AG04449 (cell line): Measurements from ENCODE around the gene SASH1.

ENCODE experiments used
- CTCF ChIA-PET: fragments of 350-600 bp; formaldehyde crosslinking; extraction: SDS; loops from one replicate; lab custom pipeline; 2021; ENCODE audit warnings: antibody characterized with exemption; lab: Yijun Ruan, JAX
- POLR2A ChIA-PET: fragments of 400-600, 350-600 bp; formaldehyde crosslinking; extraction: SDS; loops from one replicate; lab custom pipeline; 2020; ENCODE audit warnings: antibody characterized with exemption, inconsistent platforms; lab: Yijun Ruan, JAX
- DNase-seq: peaks from one replicate; pipeline ENCODE4 v3.0.0-alpha.2; 2010; ENCODE audit warnings: low read depth, low spot score
- H3K4me3 ChIP-seq: 2 replicates; pipeline ENCODE4 v1.5.1; 2011; ENCODE audit warnings: low read depth, mild to moderate bottlenecking, control low read depth, low read length
- TF ChIP-seq, protein P1 (sequence below): IDR thresholded peaks from one replicate; pipeline ENCODE4 v1.5.1; 2011; ENCODE audit warnings: mild to moderate bottlenecking, moderate library complexity, low read length, control low read depth, inconsistent platforms; ENCODE audit not compliant: insufficient read depth; ENCODE audit errors: missing control alignments

Gene SASH1

DNA sequence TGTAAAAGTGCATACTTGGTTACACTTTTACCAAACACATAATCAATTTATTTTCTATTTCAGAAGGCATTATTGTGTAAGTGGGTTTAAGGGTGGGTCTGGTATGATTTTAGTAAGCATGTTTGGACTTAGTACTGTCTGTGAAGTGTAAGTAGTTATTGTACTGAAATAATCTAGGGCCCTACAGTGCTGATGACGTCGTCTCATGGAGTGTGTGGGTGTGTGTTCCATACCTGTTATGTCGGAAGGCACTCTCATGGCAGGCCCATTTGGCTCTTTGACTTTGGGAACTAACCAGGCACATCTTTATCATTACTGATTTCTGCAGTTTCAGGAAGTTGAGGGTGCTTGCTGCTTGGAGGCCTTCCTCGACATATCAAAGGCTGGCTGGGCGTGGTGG is 155.1 kb downstream of the SASH1 start:
- H3K4me3 ChIP-seq = no peak overlapping the region
- CTCF ChIA-PET = interaction anchor here (0.8 to 2.0 kb wide), 3 partner anchors 10 to 320 kb away, joined by 3 to 6 read pairs (median 3); no protein-coding TSS in a partner anchor
- POLR2A ChIA-PET = interaction anchor here (1.1 to 1.3 kb wide), 2 partner anchors 12 to 33 kb away, joined by 6 read pairs; no protein-coding TSS in a partner anchor
- no peak for DNase-seq
- TF ChIP-seq, protein P1, sequence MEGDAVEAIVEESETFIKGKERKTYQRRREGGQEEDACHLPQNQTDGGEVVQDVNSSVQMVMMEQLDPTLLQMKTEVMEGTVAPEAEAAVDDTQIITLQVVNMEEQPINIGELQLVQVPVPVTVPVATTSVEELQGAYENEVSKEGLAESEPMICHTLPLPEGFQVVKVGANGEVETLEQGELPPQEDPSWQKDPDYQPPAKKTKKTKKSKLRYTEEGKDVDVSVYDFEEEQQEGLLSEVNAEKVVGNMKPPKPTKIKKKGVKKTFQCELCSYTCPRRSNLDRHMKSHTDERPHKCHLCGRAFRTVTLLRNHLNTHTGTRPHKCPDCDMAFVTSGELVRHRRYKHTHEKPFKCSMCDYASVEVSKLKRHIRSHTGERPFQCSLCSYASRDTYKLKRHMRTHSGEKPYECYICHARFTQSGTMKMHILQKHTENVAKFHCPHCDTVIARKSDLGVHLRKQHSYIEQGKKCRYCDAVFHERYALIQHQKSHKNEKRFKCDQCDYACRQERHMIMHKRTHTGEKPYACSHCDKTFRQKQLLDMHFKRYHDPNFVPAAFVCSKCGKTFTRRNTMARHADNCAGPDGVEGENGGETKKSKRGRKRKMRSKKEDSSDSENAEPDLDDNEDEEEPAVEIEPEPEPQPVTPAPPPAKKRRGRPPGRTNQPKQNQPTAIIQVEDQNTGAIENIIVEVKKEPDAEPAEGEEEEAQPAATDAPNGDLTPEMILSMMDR = no peak

GRCh38 chr6:148500402-148500801 is 157.8 kb downstream of the SASH1 start:
- no peak for DNase-seq
- CTCF ChIA-PET = interaction anchor here (1.8 kb wide), 1 partner anchor 9 kb away, joined by 6 read pairs; no protein-coding TSS in a partner anchor
- POLR2A ChIA-PET = interaction anchor here (1.2 kb wide), 1 partner anchor 9 kb away, joined by 3 read pairs; no protein-coding TSS in a partner anchor
- H3K4me3 ChIP-seq = no peak overlapping the region
- TF ChIP-seq, protein P1 = no peak

GRCh38 chr6:148501178-148501590 is 158.5 kb downstream of the SASH1 start:
- DNase-seq = peak; percentile 99
- ChIA-PET POLR2A (interaction anchor here (1.2 kb wide), 1 partner anchor 8 kb away, joined by 3 read pairs; no protein-coding TSS in a partner anchor), CTCF (interaction anchor here (1.0 to 1.8 kb wide), 3 partner anchors 8 to 324 kb away, joined by 3 to 6 read pairs (median 4); no protein-coding TSS in a partner anchor)
- TF ChIP-seq, protein P1 = no peak
- H3K4me3 ChIP-seq = no peak overlapping the region

DNA sequence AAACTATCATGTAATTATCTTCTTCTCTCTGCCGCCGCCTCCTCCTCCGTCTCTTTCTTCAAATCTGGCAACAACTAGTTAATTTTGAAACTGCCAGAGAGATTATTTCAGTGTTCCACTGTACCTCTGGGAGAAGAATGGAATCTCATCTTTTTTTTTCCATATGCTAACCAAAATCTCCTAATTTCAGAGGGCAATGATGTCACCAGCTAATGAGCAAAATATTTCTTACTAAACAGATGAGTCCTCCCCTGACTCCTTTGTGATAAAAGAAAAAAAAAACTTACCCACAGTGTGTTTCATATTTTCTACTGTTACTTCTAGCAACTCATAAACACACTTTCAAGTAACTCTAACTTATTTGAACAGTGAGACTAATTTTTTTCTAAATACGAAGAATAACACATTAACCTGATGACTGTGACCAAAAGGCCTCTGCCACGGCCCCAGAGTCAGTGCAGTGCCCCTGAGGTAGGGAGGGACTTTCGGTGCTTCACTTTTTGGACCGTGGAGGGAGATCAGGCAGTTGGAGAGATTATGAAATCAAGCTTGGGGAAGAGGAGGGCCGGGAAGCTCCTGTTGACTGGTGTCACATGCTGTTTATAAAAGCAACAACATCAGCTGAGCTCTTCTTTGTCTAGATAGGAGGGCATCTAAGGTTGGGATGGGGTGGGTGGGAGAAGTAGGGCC is 159.6 kb downstream of the SASH1 start:
- no peak overlapping the region for H3K4me3 ChIP-seq
- ChIA-PET POLR2A (no interaction called here), CTCF (interaction anchor here (1.0 kb wide), 1 partner anchor 325 kb away, joined by 4 read pairs; no protein-coding TSS in a partner anchor)
- TF ChIP-seq, protein P1 = no peak
- DNase-seq = no peak

DNA sequence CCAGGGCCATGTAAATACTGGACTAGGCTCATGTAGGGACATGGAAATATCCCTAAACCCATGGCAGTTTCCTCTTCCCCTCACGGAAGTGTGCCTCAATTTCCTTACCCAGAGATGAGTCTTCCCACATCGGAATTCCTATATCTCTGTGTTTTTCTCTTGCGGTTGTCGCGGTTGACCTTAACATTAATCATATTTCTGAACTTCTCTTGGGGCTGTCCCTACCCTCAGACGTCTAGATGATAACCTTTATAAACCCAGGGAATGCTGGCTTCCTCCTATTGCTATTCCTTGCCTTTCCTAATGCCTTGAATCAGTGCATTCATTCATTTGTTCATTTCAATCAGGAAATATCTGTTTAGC is 160.1 kb downstream of the SASH1 start:
- CTCF ChIA-PET = interaction anchor here (0.6 kb wide), 1 partner anchor 325 kb away, joined by 3 read pairs; no protein-coding TSS in a partner anchor
- no peak overlapping the region for H3K4me3 ChIP-seq
- no peak for DNase-seq
- TF ChIP-seq, protein P1 = no peak
- POLR2A ChIA-PET = no interaction called here

- H3K4me3 ChIP-seq = no peak overlapping the region
- no peak for DNase-seq
- ChIA-PET CTCF (interaction anchor here (1.2 kb wide), 1 partner anchor 40 kb away, joined by 4 read pairs; no protein-coding TSS in a partner anchor), POLR2A (no interaction called here)
- TF ChIP-seq, protein P1 = no peak
These were observed 161.1 kb downstream of the SASH1 start for GRCh38 chr6:148503703-148504102.
